SU-DHL-6 (cell line): ENCODE measurements around the gene PCNX3.

Source experiments
- EZH2phosphoT487 ChIP-seq: fragments of 200-600 bp; sonication (generic), shearing (Covaris generic); conservative IDR thresholded peaks from 2 replicates; pipeline ENCODE4 v1.6.1; 2018; ENCODE audit warnings: mild to moderate bottlenecking, antibody characterized with exemption, low read length, moderate library complexity, mixed read lengths
- TF ChIP-seq, protein P1 (sequence below): fragments of 200-600 bp; sonication (generic); IDR thresholded peaks from one replicate; pipeline ENCODE4 v1.5.1; 2017; ENCODE audit warnings: antibody characterized with exemption, mild to moderate bottlenecking, low read length, moderate library complexity; ENCODE audit not compliant: insufficient read depth, poor library complexity, severe bottlenecking

- TF ChIP-seq EZH2phosphoT487: no peak
- TF ChIP-seq, protein P1, sequence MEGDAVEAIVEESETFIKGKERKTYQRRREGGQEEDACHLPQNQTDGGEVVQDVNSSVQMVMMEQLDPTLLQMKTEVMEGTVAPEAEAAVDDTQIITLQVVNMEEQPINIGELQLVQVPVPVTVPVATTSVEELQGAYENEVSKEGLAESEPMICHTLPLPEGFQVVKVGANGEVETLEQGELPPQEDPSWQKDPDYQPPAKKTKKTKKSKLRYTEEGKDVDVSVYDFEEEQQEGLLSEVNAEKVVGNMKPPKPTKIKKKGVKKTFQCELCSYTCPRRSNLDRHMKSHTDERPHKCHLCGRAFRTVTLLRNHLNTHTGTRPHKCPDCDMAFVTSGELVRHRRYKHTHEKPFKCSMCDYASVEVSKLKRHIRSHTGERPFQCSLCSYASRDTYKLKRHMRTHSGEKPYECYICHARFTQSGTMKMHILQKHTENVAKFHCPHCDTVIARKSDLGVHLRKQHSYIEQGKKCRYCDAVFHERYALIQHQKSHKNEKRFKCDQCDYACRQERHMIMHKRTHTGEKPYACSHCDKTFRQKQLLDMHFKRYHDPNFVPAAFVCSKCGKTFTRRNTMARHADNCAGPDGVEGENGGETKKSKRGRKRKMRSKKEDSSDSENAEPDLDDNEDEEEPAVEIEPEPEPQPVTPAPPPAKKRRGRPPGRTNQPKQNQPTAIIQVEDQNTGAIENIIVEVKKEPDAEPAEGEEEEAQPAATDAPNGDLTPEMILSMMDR: no peak
These were observed 1.0 kb downstream of the PCNX3 start for GRCh38 chr11:65616575-65617001.
